Esophagus muscularis mucosa (tissue), 3 donors: ENCODE data around the gene CHRNA4.

ENCODE experiments used
- CTCF ChIP-seq, 3 experiments: fragments of 200-600 bp in 2 of 3; fragments of 450-650 bp in 1 of 3; sonication (generic) in 2 of 3; IDR thresholded peaks; one replicate each; pipeline ENCODE4 v1.5.1; 2017 to 2019; ENCODE audit warnings: antibody characterized with exemption in 3 of 3, mild to moderate bottlenecking in 2 of 3, moderate library complexity in 1 of 3
- POLR2AphosphoS5 ChIP-seq, 2 donors: sonication (generic); formaldehyde crosslinking; IDR thresholded peaks; one replicate each; pipeline ENCODE4 v1.6.1; 2017; ENCODE audit warnings: antibody characterized with exemption in 2 of 2

DNA sequence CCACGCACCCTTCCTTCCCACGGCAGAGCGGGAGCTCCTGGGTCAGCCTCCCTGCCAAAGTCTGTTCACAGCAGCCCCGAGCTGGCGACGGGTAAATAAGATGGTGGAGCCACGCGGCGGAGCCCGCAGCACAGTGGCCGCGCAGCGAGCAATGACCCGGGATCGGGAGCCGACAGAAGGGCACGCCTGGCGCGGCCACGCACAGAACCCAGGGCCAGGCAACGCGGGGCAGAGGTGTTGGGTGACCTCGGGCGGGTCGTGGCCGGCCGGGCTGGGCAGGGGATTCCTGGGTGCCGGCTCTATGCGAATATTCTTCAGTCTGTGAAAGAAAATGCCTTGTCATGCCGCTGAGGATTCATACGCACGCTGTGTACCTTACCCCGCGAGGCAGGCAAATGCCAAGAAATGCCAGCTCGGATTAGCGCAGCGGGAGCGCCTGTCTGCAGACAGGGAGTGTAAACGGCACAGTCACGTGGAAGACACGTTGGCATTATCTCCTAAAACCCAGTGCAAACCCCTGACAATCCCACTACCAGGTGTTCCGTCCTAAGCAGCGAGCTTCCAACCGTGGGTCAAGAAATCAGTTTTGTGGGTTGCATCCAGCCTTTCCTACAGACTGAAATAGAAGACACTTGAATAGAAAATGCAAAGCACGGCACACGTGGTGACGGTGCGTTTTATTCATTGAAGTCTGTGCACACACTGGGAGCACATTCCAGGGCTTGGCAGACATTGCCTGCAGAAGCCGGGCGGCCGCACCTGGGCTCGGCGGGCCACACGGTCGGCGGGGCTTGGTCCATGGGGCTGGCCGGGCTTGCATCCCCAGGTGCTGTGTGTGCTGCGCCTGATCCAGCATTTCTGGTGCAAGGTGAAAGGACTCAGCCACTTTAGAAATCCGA is 18.3 kb downstream of the CHRNA4 start:
- TF ChIP-seq POLR2AphosphoS5 (IDR thresholded peaks at IDR 0.05): no peak
- TF ChIP-seq CTCF (IDR thresholded peaks at IDR 0.05): no peak
